Transverse colon (tissue), 3 donors: ENCODE results near the gene MZF1.

Experiments used
- CTCF ChIP-seq, 5 experiments: fragments of 200-600 bp in 3 of 5; fragments of 450-650 bp in 2 of 5; sonication (generic) in 3 of 5; IDR thresholded peaks; 1 replicate in 2 of 5; 2 replicates in 3 of 5; pipeline ENCODE4 v1.5.1; 2016 to 2017; ENCODE audit warnings: antibody characterized with exemption in 5 of 5, inconsistent platforms in 3 of 5, mild to moderate bottlenecking in 2 of 5, moderate library complexity in 1 of 5
- POLR2A ChIP-seq: fragments of 450-650 bp; IDR thresholded peaks from one replicate; pipeline ENCODE4 v1.6.1; 2016; ENCODE audit warnings: antibody characterized with exemption, mild to moderate bottlenecking, moderate library complexity

DNA sequence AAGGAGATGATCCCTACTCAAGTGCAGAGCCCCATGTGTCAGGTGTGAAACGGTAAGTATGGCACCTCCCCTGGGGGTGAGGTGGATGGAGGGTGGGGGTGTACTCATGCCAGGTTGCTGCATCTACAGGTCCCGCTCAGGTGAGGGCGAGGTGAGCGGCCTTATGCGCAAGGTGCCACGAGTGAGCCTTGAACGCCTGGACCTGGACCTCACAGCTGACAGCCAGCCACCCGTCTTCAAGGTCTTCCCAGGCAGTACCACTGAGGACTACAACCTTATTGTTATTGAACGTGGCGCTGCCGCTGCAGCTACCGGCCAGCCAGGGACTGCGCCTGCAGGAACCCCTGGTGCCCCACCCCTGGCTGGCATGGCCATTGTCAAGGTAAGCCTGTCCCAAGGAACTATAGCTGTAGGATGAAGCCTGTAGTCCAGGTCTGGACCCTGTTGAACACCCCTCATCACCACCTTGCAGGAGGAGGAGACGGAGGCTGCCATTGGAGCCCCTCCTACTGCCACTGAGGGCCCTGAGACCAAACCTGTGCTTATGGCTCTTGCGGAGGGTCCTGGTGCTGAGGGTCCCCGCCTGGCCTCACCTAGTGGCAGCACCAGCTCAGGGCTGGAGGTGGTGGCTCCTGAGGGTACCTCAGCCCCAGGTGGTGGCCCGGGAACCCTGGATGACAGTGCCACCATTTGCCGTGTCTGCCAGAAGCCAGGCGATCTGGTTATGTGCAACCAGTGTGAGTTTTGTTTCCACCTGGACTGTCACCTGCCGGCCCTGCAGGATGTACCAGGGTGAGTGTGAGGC lies 24.1 kb downstream of the MZF1 start:
- TF ChIP-seq CTCF (IDR thresholded peaks at IDR 0.05) = no peak
- no peak for TF ChIP-seq POLR2A
